GM19328 (cell line): ENCODE data around the gene C17orf75.

Source experiments
- ATAC-seq: cut with Tn5 transposase; IDR thresholded peaks from one replicate; pipeline ENCODE4 v1.9.1; 2021; ENCODE audit warnings: mild to moderate bottlenecking, moderate library complexity; ENCODE audit not compliant: unreplicated experiment

The C17orf75 gene

GRCh38 chr17:32279891-32280716 lies 61.9 kb downstream of the C17orf75 start:
- ATAC-seq: no peak

GRCh38 chr17:32278815-32279214 lies 63.2 kb downstream of the C17orf75 start:
- no peak for ATAC-seq
